Gastrocnemius medialis (tissue), 4 donors: ENCODE data around the gene L3MBTL1.

Source experiments
- CTCF ChIP-seq, 5 experiments: fragments of 450-650 bp in 3 of 5; fragments of 200-600 bp in 2 of 5; sonication (generic) in 2 of 5; IDR thresholded peaks in 4 of 5; conservative IDR thresholded peaks in 1 of 5; 1 replicate in 4 of 5; 2 replicates in 1 of 5; pipeline ENCODE4 v1.5.1; 2016 to 2019; ENCODE audit warnings: antibody characterized with exemption in 5 of 5, mild to moderate bottlenecking in 3 of 5, moderate library complexity in 3 of 5
- POLR2A ChIP-seq, 2 donors: fragments of 450-650 bp; IDR thresholded peaks; one replicate each; pipeline ENCODE4 v1.6.1; 2017; ENCODE audit warnings: antibody characterized with exemption in 2 of 2, mild to moderate bottlenecking in 2 of 2, moderate library complexity in 2 of 2

- TF ChIP-seq CTCF (IDR thresholded peaks at IDR 0.05 in 4 of 5, conservative IDR thresholded peaks at IDR 0.05 in 1 of 5) (no peak), POLR2A (IDR thresholded peaks at IDR 0.05) (no peak)
These were observed 49.0 kb upstream of the L3MBTL1 start for GRCh38 chr20:43458422-43458924.
